NCI-H2196 (cell line): ENCODE results near the gene NHS.

Source experiments
- DNase-seq: peaks from one replicate; lab custom pipeline; 2025; ENCODE audit not compliant: unreplicated experiment; lab: John Stamatoyannopoulos, UW

Gene NHS

DNA sequence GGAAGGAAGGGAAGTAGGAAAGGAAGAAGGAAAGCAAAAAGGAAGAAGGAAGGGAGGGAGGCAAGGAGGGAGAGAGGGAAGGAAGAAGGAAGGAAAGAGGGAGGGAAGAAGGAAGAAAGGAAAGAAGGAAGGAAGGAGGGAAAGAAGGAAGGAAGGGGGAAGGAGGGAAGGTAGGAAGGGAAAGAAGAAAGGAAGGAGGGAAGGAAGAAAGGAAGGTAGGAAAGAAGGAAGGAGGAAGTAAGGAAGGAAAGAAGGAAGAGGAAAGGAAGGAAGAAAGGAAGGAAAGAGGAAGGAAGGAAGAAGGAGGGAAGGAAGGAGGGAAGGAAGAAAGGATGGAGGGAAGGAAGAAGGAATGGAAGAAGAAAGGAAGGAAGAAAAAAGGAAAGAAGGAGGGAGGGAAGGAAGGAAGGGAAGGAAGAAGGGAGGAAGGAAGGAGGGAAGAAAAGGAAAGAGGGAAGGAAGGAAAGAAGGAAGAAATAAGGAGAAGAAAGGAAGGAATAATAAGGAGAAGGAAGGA is 343.7 kb downstream of the NHS start:
- DNase-seq: no peak

DNA sequence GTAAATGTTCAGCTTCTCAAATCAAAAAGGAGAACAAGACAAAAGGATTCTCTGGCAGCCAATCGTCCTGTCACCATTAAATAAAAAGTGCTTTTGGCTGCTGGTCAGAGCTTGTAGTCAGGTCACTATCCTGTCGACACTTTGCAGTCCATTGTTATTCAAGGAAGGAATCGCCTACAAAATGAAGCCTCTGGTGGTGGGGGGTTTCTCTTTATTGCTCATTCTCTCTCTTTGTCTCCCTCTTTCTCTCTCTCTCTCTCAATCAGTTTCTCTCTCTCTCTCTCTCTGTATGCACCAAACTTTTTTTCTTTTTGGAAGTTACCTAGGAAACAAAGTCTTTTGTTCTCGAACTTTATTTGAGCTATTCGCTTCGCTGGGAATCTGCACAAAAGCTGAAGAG is 344.7 kb downstream of the NHS start:
- no peak for DNase-seq

- no peak for DNase-seq
Measured at GRCh38 chrX:17721715-17722114, 346.7 kb downstream of the NHS start.

- no peak for DNase-seq
Measured at GRCh38 chrX:17725181-17725580, 350.2 kb downstream of the NHS start.

DNA sequence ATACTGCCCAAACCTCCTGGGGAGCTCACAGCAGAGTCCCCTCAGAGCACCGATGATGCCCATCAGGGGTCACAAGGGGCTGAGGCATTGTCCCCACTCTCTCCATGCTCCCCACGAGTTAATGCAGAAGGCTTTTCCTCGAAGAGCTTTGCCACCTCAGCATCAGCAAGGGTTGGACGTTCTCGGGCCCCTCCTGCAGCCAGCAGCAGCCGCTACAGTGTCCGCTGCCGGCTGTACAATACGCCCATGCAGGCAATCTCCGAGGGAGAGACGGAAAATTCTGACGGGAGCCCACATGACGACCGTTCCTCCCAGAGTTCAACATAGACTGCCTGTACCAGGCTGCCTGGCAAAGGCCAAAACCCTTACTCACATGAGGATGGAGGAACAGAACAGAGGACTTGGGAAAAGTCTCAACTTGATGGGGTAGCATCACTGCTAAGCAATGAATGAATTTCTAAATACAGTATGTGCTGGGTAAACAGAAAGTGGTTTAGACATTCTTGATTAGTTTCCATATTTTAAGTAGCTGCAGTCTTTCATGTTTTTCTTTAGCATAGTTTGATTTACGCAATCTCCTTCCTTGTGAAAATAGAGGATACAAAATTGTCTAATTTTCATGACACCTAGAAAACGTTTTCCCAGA is 357.3 kb downstream of the NHS start:
- DNase-seq: no peak

DNA sequence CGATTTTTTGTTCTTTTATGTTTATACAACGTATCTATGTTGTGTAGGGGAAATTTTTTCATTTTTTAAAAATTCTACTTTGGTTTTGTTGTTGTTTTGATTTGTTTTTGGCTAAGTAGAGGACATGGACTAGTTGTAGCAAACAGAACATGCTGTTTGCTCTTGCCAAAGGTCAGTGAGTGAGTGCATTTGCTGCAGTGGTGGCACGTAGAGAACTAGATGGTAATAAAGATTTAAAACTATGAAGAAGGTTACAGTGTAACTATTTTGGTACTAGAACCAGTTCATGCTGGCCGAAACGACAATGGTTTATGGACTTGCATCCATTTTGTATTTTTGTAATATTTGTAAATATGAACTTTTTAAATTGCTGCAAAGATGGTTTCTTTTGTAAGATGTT is 360.4 kb downstream of the NHS start:
- DNase-seq: no peak

- DNase-seq: no peak
Measured at GRCh38 chrX:17736478-17736855, 361.5 kb downstream of the NHS start.

GRCh38 chrX:17736856-17737709 is 362.1 kb downstream of the NHS start, which contains the start of gene SCML1:
TSS of gene SCML1 (plus strand) at chrX:17737493. CDS start at chrX:17744187, 6,694 bp downstream.
- peak; percentile 90 for DNase-seq

GRCh38 chrX:17737710-17737985 is 362.6 kb downstream of the NHS start:
- DNase-seq: no peak

DNA sequence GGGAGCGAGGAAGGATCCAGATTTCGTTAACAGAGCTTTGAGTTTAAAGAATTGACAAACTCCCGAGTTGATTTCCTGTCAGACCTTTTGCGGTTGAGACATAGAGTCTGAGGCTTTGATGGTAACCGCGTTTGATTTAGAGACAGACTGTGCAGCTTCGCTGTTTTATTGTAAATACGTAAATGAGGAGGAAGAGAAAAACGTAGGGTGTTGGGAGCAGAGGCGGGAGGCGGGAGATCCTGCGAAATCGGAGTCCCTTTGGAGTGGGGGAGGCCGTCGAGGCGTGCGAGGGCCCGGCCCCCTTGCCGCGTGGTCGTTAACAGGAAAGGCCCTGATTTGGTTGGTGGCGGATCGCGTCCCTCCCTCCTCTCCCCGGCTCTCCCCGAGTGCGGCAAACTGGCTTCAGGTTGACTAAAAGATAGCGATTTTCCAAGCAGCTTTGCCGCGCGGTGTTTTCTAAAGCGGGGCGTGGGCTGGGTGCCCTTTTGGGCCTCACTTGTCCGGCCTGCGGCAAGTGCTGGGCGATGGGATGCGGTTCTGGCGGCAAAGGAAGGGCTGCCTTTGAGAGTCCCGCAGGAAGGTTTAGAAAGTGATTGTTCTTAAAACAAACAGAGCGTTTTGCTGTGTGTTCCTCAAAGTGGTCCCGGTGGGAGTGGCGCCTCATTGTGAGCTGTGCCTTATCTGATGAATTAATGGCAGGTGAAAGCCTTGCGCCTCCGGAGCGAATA is 363.1 kb downstream of the NHS start:
- DNase-seq: no peak

GRCh38 chrX:17738737-17739535 is 363.9 kb downstream of the NHS start:
- no peak for DNase-seq

GRCh38 chrX:17740137-17741122 is 365.4 kb downstream of the NHS start:
- DNase-seq: no peak

DNA sequence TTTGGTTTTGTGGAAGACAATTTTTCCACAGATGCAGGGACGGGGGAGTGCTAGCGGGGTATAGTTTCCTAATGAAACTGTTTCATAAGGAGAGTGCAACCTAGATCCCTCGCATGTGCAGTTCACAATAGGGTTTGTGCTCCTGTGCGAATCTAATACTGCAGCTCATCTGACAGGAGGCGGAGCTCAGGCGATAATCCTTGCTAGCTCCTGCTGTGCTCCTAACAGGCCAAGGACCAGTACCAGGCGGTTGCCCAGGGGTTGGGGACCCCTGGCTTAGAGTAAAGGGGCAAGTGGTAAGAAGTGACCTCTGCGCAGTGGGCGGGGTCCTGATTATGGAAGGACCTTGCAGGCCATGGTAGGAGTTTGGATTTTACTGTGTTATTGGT is 366.1 kb downstream of the NHS start:
- no peak for DNase-seq

DNA sequence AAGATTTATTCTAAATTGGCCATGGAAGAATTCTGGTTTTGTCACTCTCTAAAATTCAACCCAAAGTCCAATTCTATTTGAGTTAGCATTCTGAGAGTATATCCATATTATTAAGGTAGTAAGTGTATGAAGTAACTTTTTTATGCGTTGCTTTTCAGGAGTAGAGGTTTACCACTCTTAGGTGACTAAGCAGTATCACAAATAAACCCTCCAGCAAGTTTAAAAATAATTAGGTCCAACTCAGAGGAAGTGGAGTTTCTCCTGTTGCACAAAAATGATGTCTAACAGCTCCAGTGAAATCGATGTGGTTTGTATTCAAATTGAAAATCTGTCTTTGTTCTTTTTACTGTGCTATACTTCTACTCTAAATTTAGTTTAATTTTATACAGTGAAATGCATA is 368.9 kb downstream of the NHS start:
- no peak for DNase-seq

DNA sequence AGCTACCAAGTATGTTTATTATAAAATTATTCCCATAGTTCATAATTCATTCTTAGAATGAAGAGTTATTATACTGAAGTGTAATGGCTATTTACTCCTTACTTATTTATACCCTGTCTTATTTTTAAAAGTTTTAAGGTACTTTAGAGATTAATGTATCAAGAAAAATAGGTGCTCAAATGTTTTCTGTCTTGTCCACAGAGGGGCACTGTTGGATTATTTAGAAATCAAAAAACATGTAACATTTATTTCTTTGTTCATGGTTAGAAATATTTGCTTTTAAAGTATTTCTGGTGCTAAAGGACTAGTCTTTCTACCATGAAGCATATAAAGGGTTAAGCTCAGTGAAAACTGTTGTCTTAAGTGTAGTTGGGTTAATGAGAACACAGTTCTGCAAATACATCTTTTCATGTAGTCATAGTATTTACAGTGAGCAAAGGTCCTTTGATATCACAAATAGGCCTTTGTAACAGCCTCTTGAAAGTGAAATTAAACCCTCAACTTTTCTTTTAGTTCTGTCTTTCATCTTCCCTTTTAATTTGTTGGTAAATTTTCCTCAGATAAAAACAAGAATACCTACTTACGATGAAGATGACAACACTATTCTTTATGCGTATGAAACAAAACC is 370.0 kb downstream of the NHS start:
- no peak for DNase-seq

- no peak for DNase-seq
Measured at GRCh38 chrX:17747692-17748091, 372.7 kb downstream of the NHS start.

- DNase-seq: no peak
Measured at GRCh38 chrX:17748684-17749083, 373.7 kb downstream of the NHS start.

DNA sequence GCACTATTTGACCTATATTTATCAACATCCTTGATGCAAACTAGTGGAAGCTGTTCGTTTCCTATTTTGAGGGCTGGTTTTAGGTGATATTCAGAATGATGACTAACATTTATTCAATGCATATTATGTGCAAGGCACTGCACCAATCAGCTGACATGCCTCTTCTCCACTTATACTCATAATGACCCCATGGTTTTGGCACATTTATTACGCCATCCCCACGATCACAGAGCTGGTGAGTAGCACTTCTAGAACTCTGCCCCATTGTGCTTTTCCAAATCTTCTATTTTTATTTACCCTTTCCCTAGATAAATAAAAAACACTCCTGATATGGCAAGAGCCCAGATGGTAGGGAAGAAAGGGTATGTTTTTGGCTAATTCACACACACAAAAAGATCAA is 375.4 kb downstream of the NHS start:
- no peak for DNase-seq

DNA sequence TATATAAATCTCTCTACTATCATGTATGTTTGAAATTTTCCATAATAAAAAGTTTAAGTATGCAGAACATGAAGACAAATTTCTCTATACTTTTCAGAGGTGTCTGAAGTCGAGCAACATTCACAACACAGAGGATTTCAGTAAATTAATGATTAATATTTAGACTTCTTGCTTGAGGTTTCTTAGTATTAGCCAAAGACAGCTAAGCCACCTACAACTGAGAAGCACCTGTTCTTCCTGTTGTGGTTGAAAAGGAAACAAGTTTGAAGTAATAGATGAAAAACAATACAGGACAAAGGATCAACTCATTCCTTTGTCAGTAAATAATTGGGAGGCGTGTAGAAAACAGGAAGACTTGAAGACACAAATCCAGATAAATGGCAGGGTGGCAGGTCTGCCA is 383.4 kb downstream of the NHS start:
- no peak for DNase-seq
